Measurements from ENCODE around the gene UHRF1. TPM values are rescaled to one million over a fixed set of nuclear protein-coding genes. Genes with fewer than 3 reads are reported as not detected.
"Not testable (repeated sequence)": the region's sequence is repeated elsewhere in the genome, so short reads cannot be mapped to it uniquely, and the experiment has no call there.

UHRF1 gene
- total RNA-seq, 3 donors from 2014 or later = 0.32 to 0.66 (median 0.44) TPM

DNA sequence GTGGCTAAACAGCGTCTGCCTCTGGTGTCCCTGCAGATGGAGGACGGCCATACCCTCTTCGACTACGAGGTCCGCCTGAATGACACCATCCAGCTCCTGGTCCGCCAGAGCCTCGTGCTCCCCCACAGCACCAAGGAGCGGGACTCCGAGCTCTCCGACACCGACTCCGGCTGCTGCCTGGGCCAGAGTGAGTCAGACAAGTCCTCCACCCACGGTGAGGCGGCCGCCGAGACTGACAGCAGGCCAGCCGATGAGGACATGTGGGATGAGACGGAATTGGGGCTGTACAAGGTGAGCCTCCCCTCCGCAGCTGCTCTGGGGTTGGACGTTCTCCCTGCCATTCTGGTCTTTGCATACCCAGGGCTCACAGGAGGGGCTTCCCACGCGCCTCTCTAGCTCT lies 19.9 kb downstream of the UHRF1 start:
- no peak for DNase-seq (ENCODE audit: low spot score in 2 of 2)
- H3K4me1 ChIP-seq = no peaks in the 10 kb centered on the region
- no peaks in the 10 kb centered on the region for H3K36me3 ChIP-seq
- H3K27me3 ChIP-seq = no peaks in the 10 kb centered on the region
- intact Hi-C loops (cut with DNase I; ENCODE audit: low total_unique reads) = no loop called here
- no peak for TF ChIP-seq POLR2A (IDR thresholded peaks at IDR 0.05)
- no peak for TF ChIP-seq POLR2AphosphoS5 (IDR thresholded peaks at IDR 0.05)
- TF ChIP-seq CTCF (IDR thresholded peaks at IDR 0.05) = no peak
- no peak overlapping the region for H3K27ac ChIP-seq
- H3K4me3 ChIP-seq = no peak overlapping the region
- no peaks in the 10 kb centered on the region for H3K9me3 ChIP-seq

DNA sequence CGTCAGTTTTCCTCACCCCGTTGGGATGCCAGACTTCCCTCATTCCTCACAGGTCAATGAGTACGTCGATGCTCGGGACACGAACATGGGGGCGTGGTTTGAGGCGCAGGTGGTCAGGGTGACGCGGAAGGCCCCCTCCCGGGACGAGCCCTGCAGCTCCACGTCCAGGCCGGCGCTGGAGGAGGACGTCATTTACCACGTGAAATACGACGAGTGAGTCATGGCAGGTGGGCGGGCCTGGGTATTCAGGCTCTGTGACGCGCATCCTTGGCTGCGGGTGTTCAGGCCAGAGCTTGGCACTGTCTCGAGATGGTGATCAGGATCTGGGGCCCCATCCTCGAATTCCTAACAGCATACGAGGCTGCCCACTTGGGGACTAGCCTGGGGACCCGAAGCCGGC lies 21.4 kb downstream of the UHRF1 start:
- Histone ChIP-seq H3K27me3 (no peaks in the 10 kb centered on the region), H3K27ac (no peak overlapping the region), H3K4me1 (no peaks in the 10 kb centered on the region), H3K36me3 (no peaks in the 10 kb centered on the region), H3K9me3 (no peaks in the 10 kb centered on the region), H3K4me3 (no peak overlapping the region)
- TF ChIP-seq POLR2A (IDR thresholded peaks at IDR 0.05) = no peak
- no peak for DNase-seq (ENCODE audit: low spot score in 2 of 2)
- intact Hi-C loops (cut with DNase I; ENCODE audit: low total_unique reads) = no loop called here

DNA sequence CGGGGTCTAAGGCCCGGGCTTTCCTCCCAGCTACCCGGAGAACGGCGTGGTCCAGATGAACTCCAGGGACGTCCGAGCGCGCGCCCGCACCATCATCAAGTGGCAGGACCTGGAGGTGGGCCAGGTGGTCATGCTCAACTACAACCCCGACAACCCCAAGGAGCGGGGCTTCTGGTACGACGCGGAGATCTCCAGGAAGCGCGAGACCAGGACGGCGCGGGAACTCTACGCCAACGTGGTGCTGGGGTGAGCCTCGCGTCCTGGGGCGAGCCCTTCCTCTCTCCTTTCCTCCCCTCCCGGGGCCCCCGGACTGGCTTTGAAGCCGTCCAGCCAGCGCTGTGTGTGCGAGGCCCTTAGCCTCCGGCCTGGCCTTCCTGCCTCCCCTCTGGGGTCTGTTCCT lies 23.4 kb downstream of the UHRF1 start:
- Histone ChIP-seq H3K27me3 (no peaks in the 10 kb centered on the region), H3K9me3 (no peaks in the 10 kb centered on the region), H3K4me1 (no peaks in the 10 kb centered on the region), H3K27ac (no peak overlapping the region), H3K4me3 (no peak overlapping the region), H3K36me3 (no peaks in the 10 kb centered on the region)
- intact Hi-C loops (cut with DNase I; ENCODE audit: low total_unique reads) = no loop called here
- DNase-seq (ENCODE audit: low spot score in 2 of 2) = no peak
- TF ChIP-seq POLR2AphosphoS5 (IDR thresholded peaks at IDR 0.05) = no peak
- no peak for TF ChIP-seq POLR2A (IDR thresholded peaks at IDR 0.05)
- TF ChIP-seq CTCF (IDR thresholded peaks at IDR 0.05) = no peak

- no peak overlapping the region for H3K4me3 ChIP-seq
- no peaks in the 10 kb centered on the region for H3K4me1 ChIP-seq
- no peaks in the 10 kb centered on the region for H3K27me3 ChIP-seq
- no peak overlapping the region for H3K27ac ChIP-seq
- DNase-seq (ENCODE audit: low spot score in 2 of 2) = peak in 1 of 2 donors; percentile 38
- TF ChIP-seq POLR2AphosphoS5 (IDR thresholded peaks at IDR 0.05) = no peak
- TF ChIP-seq CTCF (IDR thresholded peaks at IDR 0.05) = no peak
- TF ChIP-seq POLR2A (IDR thresholded peaks at IDR 0.05) = no peak
- no peaks in the 10 kb centered on the region for H3K36me3 ChIP-seq
- H3K9me3 ChIP-seq = no peaks in the 10 kb centered on the region
- intact Hi-C loops (cut with DNase I; ENCODE audit: low total_unique reads) = no loop called here
Observed at GRCh38 chr19:4933528-4933927, 24.2 kb downstream of the UHRF1 start.

DNA sequence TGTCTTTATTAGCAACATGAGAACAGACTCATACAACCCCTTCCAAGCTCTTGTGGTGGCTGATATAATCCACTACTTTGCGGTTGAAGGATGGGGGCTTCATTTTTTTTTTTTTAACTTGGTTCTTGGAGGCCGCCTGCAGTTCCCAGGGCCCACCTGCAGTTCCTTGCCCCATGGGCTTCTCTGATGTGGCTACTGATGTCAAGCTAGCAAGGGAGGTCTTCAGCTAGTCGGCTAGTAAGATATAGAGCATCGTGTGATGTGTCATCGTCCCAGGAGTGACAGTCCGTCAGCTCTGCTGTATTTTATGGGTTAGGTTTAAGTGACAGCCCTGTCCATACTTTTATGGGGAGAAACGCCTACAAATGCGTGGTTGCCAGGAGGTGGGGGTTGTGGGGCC lies 26.1 kb downstream of the UHRF1 start:
- DNase-seq (ENCODE audit: low spot score in 2 of 2) = no peak
- intact Hi-C loops (cut with DNase I; ENCODE audit: low total_unique reads) = no loop called here
- H3K4me3 ChIP-seq = no peak overlapping the region
- H3K9me3 ChIP-seq = no peaks in the 10 kb centered on the region
- H3K36me3 ChIP-seq = no peaks in the 10 kb centered on the region
- TF ChIP-seq CTCF (IDR thresholded peaks at IDR 0.05) (no peak), POLR2A (IDR thresholded peaks at IDR 0.05) (no peak), POLR2AphosphoS5 (IDR thresholded peaks at IDR 0.05) (no peak)
- no peak overlapping the region for H3K27ac ChIP-seq
- no peaks in the 10 kb centered on the region for H3K27me3 ChIP-seq
- no peaks in the 10 kb centered on the region for H3K4me1 ChIP-seq

GRCh38 chr19:4937060-4937459 lies 27.8 kb downstream of the UHRF1 start:
- H3K27ac ChIP-seq = no peak overlapping the region
- TF ChIP-seq POLR2AphosphoS5 (IDR thresholded peaks at IDR 0.05) (no peak), POLR2A (IDR thresholded peaks at IDR 0.05) (no peak), CTCF (IDR thresholded peaks at IDR 0.05) (no peak)
- no peaks in the 10 kb centered on the region for H3K36me3 ChIP-seq
- no peak overlapping the region for H3K4me3 ChIP-seq
- no peaks in the 10 kb centered on the region for H3K27me3 ChIP-seq
- no peaks in the 10 kb centered on the region for H3K9me3 ChIP-seq
- no peak for DNase-seq (ENCODE audit: low spot score in 2 of 2)
- H3K4me1 ChIP-seq = no peaks in the 10 kb centered on the region
- intact Hi-C loops (cut with DNase I; ENCODE audit: low total_unique reads) = no loop called here

- H3K27ac ChIP-seq; H3K9me3 ChIP-seq; intact Hi-C loops (cut with DNase I; ENCODE audit: low total_unique reads); H3K4me1 ChIP-seq; H3K27me3 ChIP-seq; DNase-seq (ENCODE audit: low spot score in 2 of 2); H3K4me3 ChIP-seq; H3K36me3 ChIP-seq: not testable (repeated sequence)
Observed at GRCh38 chr19:4938461-4938860, 29.2 kb downstream of the UHRF1 start.

Data from breast epithelium (tissue), 4 donors.